CD1c-positive myeloid dendritic cell (primary cell): ENCODE results near the gene PSMD3.
A peak's percentile ranks its signal among the peaks of the same experiment; 100 is the strongest.

Source experiments
- DNase-seq: peaks from one replicate; pipeline ENCODE4 v3.0.0-alpha.2; 2016; ENCODE audit errors: extremely low spot score

PSMD3 gene

DNA sequence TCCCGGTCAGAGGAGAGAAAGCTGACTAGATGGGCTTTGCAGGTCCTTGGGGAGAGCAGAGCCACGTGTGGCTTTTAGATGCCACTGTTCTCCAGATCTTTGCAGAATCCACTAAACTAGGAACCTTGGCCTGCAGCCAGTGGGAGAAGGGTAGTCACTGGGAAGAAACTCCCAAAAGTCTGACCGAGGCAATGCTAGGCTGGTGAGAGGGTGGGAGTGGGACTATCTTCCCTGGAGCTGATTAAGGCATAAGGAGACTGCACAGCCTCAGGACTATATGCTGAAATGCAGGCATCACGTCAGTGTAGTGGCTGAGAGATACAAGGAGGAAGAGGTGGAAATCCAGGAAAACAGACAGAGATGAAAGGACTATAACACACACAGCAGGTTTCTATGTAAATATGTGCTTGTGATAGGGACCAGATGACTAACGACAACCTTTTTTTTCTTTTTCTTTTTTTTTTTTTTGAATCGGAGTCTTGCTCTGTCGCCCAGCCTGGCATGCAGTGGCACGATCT is 20.0 kb upstream of the PSMD3 start:
- no peak for DNase-seq

- DNase-seq, result no peak
Observed at GRCh38 chr17:39962642-39963220, 17.9 kb upstream of the PSMD3 start, which contains the start of gene GSDMA. Gene GSDMA, plus strand, starts transcription at chr17:39963004. Its CDS starts 2,684 bp downstream, at chr17:39965688.

GRCh38 chr17:39963829-39964228 is 16.8 kb upstream of the PSMD3 start:
- DNase-seq, result no peak

GRCh38 chr17:39965017-39965699 is 15.4 kb upstream of the PSMD3 start:
- no peak for DNase-seq

- DNase-seq, result no peak
Observed at GRCh38 chr17:39966771-39967170, 13.8 kb upstream of the PSMD3 start.

- no peak for DNase-seq
Observed at GRCh38 chr17:39968761-39969160, 11.8 kb upstream of the PSMD3 start.

- peak; percentile 53 for DNase-seq
Observed at GRCh38 chr17:39969375-39969774, 11.2 kb upstream of the PSMD3 start.

DNA sequence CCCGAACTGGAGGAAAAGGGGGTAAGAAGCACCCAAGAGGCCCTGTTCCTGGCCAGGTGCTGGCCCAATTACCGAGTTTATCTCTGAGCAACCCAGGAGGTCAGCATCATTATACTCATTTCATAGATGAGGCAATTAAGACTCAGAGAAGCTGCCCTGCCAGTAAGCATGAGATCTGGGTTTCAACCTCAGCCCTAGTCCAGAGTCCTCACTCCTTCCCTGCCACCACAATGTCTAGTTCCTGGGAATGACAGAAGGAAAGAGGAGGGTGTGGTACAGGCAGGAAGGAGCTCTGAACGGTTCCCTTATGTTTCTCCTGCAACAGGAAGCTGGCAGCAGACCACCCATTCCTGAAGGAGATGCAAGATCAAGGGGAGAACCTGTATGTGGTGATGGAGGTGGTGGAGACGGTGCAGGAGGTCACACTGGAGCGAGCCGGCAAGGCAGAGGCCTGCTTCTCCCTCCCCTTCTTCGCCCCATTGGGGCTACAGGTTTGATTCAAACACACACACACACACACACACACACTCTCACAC is 10.4 kb upstream of the PSMD3 start:
- DNase-seq, result no peak

DNA sequence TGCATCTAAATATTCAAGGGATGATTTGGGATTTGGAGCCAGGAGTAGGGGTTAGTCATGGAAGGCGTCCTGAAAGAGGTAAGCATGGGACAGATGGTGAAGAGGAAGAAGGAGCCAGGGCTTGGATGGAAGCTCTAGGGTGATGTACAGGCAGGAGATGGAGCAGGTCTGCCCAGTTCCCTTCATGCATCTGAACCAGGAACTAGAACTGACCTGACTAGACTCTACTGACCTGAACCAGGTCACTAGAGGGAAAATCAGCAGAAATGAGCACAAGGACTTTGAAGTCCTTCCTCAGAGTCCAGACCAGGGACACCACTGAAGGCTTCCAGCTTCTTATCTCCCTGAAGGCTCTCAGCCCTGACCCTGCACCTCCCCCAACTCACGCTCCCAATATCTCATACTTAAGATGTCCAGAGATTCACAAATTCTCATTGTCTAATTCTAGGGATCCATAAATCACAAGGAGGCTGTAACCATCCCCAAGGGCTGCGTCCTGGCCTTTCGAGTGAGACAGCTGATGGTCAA is 9.5 kb upstream of the PSMD3 start:
- DNase-seq, result no peak

- peak; percentile 77 for DNase-seq
Observed at GRCh38 chr17:39972271-39972670, 8.3 kb upstream of the PSMD3 start.

- no peak for DNase-seq
Observed at GRCh38 chr17:39973496-39973895, 7.1 kb upstream of the PSMD3 start.

GRCh38 chr17:39974433-39974832 is 6.2 kb upstream of the PSMD3 start:
- DNase-seq, result no peak

DNA sequence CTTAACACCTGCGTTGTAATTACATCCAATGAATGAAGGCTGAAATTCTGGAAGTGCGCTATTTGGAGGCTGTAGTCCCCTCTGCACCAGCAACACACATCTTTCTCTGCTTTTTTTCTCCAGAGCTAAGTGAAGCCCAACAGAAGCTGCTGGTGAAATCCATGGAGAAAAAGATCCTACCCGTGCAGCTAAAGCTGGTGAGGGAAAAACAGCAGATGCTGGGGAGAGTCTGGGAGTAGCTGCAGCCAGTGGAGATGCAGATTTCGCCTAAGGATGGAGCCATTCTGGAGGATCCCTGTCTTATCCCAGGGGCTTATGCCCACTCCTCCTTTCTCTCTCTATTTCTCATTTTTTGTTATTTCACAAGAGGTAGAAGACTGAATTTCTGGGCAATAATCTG is 4.8 kb upstream of the PSMD3 start:
- DNase-seq, result no peak

- DNase-seq, result peak; percentile 69
Observed at GRCh38 chr17:39979016-39979670, 1.5 kb upstream of the PSMD3 start.

GRCh38 chr17:39979893-39980350 is 685 bp upstream of the PSMD3 start:
- peak; percentile 61 for DNase-seq

GRCh38 chr17:39981207-39981741 is 667 bp downstream of the PSMD3 start:
- DNase-seq, result no peak

DNA sequence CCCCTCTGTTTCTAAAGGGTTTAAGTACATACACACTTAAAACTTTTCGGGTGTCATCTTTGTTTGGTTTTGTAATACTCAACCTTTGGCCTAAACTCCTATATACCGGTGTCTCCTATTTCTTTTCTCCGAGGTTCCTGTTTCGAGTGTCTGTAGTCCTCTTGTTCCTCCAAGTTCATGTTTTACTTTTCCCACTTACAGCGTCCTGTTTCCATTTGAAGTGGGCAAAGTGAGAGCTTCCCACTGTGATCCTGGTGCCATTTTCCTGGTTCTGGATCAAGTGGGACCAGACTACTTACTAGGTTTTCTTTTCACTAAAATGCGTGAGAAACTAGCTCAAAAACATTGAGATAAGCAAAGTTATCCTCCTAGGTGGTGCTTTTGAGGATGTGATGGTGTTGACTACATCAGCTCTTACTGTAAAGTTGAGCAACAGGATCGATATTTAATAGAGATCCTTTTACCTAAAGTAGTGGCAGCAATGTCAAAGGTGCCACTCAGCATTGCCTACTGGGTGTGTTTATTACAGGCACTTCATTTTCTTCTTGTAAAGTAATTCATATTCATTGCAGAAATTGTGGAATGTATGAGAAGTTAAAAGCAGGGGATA is 1.3 kb downstream of the PSMD3 start:
- peak; percentile 40 for DNase-seq

DNA sequence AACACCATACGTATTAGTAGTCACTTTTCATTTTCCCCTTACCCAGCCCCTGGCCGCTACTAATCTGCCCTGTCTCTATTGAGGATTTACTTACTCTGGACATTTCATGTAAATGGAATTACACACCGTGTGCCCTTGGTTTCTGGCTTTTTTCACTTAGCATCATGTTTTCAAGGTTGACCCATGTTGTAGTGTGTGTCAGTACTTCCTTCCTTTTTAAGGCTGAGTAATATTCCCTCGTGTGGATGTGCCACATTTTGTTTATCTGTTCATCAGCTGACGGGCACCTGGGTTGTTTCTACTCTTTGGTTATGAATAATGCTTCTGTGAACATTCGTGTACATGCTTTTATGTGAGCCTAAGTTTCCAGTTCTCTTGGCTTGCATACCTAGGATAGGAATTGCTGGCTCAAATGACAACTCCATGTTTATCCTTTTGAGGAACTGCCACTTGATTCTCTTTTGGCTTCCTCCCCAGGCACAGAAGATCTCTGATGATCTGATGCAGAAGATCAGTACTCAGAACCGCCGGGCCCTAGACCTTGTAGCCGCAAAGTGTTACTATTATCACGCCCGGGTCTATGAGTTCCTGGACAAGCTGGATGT is 7.7 kb downstream of the PSMD3 start:
- no peak for DNase-seq

DNA sequence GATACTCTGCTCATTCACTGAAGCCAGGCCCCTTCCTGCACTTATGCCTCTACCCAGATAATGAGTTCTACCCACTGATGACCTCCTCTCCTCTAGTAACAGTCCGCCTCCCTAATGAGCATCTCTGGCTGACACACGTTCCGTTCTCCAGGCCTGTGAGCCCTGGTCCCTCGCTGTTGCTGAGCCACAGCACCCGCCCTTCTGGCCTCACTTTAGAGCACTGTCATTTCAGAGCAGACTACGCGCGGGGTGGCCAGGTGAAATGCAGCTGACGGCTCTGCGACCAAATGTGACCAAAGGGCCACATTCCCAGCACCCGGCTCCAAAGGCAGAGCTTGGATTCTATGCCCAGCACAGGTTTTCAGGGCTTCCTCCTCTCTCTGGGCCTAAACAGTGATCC is 13.8 kb downstream of the PSMD3 start:
- no peak for DNase-seq

DNA sequence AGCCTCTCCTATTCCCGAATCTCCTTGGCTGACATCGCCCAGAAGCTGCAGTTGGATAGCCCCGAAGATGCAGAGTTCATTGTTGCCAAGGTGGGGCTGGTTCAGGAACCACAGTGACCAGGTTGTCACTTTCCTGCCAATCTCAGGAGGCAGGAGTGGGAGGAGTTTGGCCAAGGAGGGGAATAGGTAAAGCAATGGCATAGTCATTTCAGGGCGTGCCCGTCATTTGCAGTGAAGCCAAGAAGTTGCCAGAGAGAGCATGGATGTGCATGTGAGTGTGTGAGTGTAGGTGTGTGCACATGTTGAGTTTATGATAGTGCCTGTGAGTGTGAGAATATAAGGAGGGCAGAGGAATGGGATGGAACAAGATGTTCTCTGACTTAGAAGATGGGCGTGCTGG is 14.8 kb downstream of the PSMD3 start:
- DNase-seq, result no peak

GRCh38 chr17:39996162-39996561 is 15.6 kb downstream of the PSMD3 start:
- DNase-seq, result no peak
